Activated CD4-positive, alpha-beta T cell treated with anti-CD3 and anti-CD28 coated beads, Interleukin-2, amount 50 U/mL, for 48 hours (primary cell): ENCODE data around the gene GNL1.
"Not testable (repeated sequence)": the region's sequence is repeated elsewhere in the genome, so short reads cannot be mapped to it uniquely, and the experiment has no call there.

Source experiments
- DNase-seq, 2 experiments: peaks; one replicate each; pipeline ENCODE4 v3.0.0-alpha.2; 2020

The GNL1 gene

DNA sequence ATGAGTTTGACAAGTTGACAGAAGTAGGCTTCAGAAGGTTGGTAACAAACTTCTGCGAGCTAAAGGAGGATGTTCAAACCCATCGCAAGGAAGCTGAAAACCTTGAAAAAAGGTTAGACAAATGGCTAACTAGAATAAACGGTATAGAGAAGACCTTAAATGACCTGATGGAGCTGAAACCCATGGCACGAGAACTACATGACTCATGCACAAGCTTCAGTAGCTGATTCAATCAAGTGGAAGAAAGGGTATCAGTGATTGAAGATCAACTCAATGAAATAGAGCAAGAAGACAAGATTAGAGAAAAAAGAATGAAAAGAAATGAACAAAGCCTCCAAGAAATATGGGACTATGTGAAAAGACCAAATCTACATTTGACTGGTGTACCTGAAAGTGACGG lies 34.3 kb downstream of the GNL1 start:
- DNase-seq, result not testable (repeated sequence)

DNA sequence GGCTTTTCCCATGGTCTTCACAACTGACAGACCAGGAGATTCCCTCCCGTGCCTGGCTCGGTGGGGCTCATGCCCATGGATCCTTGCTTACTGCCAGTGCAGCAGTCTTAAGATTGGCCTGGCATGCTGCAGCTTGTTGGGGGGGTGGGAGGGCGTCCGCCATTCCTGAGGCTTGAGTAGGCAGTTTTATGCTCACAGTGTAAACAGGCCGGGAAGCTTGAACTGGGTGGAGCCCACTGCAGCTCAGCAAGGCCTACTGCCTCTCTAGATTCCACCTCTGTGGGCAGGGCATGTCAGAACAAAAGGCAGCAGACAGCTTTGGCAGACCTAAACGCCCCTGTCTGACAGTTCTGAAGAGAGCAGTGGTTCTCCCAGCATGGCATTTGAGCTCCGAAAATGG lies 35.2 kb downstream of the GNL1 start:
- not testable (repeated sequence) for DNase-seq

DNA sequence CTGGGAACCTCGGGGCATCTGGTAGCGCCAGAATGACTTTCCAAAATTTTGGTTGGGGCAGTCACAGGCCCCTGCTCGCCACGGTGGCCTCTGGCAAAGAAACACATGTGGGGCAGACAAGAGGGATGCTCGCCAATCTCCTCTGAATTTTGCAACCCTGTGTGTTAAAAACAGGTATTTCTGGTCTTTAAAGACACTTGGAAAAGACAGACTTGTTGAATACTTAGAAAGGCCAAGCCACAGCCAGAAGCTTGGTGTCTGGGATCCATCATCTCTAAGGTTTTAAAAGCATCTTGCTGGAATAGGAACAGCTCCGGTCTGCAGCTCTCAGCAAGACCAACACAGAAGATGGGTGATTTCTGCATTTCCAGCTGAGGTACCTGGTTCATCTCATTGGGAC lies 35.8 kb downstream of the GNL1 start:
- peak in 1 of 2 experiments; percentile 1 for DNase-seq

DNA sequence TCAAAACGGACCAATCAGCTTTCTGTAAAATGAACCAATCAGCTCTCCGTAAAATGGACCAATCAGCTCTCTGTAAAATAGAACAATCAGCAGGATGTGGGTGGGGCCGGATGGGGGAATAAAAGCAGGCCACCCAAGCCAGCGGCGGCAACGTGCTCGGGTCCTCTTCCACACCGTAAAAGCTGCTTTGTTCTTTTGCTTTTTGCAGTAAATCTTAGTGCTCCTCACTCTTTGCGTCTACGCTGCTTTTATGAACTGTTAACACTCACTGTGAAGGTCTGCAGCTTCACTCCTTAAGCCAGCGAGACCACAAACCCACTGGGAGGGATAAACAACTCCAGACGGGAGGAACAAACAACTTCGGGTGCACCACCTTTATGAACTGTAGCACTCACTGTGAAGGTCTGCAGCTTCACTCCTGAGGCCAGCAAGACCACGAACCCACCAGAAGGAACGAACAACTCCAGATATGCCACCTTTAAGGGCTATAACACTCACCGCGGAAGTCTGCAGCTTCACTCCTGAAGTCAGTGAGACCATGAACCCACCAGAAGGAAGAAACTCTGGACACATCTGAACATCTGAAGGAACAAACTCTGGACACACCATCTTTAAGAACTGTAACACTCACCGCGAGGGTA lies 37.7 kb downstream of the GNL1 start:
- DNase-seq, result peak; percentile 37 to 54

DNA sequence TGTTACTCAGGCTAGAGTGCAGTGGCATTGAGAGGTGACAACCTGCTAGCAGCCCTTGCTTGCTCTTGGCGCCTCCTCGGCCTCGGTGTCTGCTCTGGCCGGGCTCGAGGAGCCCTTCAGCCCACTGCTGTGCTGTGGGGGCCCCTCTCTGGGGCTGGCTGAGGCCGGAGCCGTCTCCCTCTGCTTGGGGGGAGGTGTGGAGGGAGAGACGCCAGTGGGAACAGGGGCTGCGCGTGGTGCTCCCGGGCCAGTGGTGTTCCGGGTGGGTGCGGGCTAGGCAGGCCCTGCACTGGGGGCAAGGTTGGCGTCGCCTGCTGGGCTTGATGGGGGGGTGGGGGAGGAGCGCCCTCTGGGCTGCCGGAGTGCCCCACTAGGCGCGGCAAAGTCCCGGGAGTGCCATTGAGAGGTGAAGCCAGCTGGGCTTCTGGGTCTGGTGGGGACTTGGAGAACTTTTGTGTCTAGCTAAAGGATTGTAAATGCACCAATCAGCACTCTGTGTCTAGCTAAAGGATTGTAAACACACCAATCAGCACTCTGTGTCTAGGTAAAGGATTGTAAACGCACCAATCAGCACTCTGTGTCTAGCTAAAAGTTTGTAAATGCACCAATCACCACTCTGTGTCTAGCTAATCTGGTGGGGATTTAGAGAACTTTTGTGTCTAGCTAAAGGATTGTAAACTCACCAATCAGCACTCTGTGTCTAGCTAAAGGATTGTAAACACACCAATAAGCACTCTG lies 38.4 kb downstream of the GNL1 start:
- DNase-seq, result peak in 1 of 2 experiments; percentile 2

DNA sequence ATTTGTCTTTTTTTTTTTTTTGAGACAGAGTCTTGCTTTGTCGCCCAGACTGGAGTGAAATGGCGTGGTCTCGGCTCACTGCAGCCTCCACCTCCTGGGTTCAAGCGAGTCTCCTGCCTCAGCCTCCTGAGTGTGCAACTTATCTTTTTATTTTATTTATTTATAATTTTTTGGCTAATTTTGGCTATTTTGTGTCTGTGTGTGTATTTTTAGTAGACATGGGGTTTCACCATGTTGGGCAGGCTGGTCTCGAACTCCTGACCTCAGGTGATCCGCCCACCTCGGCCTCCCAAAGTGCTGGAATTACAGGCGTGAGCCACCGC lies 39.6 kb downstream of the GNL1 start:
- not testable (repeated sequence) for DNase-seq

DNA sequence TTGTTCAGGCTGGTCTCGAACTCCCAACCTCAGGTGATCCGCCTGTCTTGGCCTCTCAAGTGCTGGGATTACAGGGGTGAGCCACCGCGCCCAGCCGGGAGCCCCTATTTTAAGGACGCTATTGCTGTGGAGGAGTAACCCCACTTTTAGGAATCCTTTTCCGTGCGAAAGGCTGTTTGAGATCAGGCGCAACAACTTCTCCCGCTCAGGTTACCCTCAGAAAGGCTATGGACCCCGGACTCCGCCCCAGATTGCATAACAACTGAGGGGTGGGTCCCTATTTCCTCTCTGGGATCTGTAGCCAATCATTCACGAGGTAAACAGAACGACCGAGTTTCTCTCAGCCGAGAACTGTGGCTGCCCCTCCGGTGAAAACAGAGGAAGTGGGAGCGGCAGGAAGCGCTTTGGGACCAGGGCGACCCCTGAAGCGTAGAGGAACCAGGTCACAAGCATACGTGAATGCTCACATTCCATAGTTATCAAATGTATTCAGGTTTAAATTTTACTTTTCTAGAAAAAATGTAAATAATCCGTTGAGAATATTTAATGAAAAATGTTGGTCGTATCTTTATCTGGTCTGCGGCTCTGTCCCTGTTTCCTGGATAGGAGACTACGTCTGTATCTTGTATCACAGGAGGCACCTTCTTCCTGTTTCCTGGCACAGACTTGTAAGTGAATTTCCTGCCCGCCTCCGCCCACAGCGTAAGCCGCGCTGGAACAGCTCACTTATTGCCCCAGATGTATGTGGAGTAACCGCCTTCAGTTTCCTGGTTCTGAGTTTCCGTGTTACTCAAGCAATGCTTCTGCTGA lies 40.1 kb downstream of the GNL1 start:
- DNase-seq, result peak; percentile 90 to 93

DNA sequence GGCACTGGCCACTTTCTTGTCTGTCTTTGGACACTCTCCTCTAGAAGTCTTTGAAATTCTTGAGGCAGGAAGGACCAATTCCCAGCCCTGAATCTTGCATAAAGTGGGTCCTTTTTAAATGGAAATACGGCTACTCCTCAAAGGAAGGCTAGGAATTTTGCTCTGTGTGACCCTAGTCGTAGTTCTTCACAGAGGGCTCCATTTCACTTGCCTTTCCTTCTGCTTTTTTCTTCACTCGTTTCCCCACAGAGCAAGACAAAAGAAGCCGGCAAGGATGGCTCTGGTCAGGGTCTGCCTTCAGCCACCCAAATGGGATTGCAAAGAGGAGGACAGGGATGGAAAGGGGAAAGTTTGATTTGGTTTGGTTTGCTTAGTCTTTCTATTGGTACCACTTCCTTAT lies 41.2 kb downstream of the GNL1 start:
- no peak for DNase-seq

DNA sequence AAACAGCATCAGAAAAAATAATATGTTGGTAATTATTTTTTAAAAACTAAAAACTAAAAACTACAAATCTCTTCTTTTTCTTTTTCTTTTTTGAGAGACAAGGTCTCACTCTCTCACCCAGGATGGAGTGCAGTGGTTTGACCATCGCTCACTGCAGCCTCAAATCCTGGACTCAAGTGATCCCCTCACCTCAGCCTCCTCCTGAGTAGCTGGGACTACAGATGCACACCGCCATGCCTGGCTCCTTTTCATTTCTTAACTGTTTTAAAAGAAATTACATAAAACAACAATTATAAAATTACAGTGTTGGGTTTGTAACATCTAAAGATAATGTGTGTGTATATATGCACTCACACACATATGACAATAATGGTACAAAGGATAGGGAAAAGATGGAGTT lies 42.8 kb downstream of the GNL1 start:
- peak in 1 of 2 experiments; percentile 1 for DNase-seq

DNA sequence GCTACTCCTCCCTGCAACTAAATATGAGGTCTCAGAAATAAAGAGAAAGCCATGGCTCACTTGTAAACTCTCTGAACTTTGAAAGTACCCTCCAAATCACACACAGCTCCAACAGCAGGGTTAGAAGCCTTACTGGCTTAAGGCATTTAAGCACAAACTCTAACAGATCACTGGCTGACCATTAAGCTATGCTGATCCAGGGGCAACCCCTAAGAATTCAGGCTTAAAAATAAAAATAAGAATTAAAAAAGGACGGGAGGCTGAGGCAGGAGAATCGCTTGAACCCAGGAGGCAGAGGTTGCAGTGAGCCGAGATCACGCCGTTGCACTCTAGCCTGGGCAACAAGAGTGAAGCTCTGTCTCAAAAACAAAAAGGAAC lies 45.1 kb downstream of the GNL1 start:
- peak in 1 of 2 experiments; percentile 3 for DNase-seq

DNA sequence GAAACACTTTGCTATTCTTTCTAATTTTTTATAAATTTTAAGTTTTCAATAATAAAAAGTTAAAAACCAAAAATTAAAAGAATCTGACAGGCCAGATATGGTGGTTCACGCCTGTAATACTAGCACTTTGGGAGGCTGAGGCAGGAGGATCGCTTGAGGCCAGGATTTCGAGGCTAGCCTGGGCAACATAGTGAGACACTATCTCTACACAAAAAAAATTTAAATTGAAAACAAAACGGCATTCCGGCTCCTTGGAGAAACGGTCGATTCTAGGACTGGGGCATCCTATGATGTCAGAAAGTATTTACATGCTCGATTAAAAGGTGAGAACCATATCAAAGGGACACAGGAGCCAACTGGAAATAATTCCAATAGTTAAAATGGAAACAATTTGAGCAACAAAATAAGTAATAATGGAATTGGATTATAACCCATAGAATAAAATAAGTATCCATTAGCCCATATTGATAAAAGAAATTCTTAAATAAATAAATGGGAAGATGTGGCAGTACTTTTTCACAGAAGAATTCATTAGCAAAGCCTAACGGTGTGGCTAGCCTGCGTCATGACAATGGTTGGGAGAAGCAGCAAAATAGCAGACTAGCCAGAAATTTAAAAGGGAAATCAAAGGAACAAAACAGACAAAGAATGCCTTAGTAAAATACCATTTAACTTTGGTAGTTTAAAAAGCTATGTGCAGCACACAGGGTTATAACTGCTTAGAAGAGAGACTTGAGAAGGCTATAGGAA lies 45.7 kb downstream of the GNL1 start:
- DNase-seq, result peak in 1 of 2 experiments; percentile 2

DNA sequence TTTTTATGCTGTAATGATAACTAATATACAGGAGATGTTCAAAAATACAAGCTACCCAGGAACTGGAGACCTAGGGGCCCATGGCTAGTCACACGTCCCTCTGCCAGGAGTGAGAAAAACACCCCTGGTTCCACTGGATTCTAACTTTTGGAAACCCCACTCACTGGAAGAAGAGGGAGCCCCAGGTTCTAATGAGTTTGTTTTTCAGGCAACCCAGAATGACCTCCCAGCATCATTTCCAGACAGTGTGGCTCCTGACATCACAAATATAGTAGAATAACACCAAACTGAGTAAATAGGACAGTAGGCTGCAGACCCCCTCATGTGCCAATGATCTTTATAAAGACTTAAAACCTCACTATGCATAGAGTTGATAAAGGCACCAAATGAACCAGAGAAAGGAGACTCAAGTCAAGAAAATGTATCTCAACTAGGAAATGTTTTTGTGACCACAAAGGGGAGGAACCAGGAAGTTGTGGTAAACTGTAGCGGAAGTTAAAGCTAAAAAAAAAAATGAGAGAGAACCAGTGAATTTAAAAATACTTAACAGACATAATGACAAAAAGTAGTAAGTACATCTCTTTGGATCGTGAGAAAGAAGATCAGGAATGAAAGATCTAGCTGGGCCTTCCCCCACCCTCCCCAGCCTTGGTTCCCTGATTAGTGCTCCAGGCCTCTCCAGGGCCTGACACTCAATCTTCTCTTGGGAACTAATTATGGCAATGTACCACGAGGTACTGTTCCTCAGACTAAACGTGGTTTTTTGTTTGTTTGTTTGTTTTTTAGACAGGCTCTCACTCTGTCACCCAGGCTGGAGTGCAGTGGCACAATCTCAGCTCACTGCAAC lies 47.2 kb downstream of the GNL1 start:
- peak in 1 of 2 experiments; percentile 34 for DNase-seq

DNA sequence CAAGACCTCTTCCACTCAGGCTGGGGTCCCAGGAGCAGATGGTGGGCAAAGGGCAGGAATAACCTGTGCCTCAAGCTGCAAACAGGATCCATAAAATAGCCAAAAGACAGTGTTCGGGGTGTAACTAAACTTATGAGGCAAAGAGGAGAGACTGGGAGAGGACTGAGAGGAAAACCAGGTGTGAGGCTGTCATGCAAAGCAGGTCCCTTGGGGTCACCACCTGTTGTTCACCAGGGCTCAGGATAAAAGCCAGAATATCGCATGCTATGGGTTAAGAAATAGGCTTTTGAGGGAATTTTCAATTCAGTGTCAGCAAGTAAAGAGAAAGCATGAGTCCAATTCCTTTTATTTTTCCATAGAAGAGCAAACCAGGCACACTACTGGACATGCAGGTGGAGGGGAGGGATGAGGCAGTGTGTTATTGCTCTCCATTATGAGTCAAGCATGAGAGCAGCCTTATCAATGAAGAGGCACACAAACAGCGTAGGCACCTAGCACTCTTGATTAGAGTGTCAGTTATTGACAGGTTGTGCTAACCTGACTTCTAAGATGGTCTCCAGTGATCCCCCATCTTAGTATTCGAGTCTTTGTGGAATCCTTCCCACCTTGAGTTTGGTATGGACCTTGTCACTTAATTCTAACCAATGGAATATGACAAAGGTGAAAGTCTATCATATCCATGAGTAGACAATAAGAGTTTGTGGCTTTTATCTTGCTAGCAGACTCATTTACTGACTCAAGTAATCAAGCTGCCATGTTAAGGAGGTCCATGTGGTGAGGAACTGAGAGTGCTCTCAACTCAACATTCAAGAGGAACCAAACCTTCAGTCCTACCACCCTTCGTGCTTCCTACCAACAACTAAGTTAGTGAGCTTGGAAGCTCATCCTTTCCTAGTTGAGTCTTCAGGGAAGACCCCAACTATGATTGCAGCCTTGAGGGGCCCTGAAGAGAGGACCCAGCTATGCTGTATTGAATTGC lies 48.2 kb downstream of the GNL1 start:
- peak in 1 of 2 experiments; percentile 6 for DNase-seq

DNA sequence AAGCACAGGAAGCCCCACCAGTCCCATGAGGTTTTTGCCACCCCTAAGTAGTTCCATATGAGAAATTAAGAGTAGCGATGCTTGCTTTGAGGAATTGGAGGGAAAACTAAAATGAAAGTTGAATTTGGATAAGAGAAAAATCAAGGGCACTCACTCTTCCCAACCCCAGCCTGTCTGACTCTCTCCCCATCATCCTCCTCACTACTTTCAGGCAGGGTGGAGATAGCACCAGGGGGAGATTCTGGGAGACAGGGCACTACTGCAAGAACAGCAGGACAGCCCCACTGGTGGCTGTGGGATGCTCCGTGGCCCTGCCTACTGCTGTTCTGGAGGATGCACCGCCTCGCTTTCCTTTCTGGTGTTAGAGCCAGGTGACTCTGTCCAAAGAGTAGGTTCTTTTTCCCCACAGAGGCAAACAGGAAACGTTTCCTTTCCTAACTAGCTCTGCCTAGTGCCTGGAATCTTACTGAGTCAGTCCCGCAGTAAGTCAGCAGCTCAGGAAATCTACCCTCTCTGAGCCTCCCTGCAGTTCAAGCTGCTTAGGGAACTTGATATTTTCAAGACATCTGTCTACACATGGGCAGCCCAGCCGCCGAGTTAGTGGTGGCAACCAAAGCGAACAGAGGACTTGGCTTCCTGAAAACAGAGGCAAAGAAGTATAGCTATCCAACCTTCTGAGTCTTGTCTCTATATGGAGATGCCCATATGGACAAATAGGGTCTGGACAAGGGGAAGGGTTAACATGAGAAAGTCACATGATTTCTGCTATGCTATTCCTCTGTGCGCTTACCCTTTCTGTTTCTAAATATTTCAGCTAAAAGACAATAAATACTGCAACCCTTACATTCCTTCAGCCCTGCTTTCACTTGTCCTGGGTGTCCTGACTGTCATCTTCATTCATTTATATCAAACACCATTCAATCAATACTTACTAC lies 55.6 kb downstream of the GNL1 start:
- peak in 1 of 2 experiments; percentile 33 for DNase-seq

DNA sequence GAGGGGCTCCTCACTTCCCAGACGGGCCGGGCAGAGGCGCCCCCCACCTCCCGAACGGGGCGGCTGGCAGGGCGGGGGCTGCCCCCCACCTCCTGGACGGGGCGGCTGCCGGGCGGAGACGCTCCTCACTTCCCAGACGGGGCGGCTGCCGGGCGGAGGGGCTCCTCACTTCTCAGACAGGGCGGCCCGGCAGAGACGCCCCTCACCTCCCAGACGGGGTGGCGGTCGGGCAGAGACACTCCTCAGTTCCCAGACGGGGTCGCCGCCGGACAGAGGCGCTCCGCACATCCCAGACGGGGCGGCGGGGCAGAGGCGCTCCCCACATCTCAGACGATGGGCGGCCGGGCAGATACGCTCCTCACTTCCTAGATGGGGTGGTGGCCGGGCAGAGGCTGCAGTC lies 57.6 kb downstream of the GNL1 start:
- DNase-seq, result not testable (repeated sequence)

DNA sequence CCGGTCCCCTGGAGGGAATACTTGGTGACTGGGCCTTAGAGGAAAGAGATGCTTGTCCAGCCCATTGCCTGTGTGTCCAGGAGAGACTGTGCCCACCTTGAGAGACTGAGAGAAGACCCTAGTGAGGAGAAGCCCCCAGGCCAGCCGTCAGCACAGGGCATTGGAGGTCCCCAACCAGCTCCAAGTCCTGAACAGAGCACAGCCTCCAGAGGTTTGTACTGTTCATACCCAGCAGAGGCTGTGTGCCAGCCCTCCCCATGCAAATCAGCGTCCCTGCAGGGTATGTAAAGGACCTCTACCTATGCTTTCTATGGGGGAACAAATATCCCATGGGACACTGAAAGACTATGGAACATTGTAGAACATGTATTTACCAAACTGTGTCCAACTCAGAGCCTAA lies 58.6 kb downstream of the GNL1 start:
- DNase-seq, result no peak

DNA sequence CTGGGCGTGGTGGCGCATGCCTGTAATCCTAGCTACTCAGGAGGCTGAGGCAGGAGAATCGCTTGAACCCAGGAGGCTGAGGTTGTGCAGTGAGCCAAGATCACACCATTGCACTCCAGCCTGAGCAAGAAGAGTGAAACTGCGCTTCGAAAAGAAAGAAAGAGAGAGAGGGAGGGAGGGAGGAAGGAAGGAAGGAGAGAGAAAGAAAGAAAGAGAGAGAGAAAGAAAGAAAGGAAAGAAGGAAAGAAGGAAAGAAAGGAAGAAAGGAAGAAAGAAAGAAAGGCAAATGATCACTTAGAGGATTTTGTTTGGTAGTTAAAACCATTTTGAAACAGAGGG lies 59.1 kb downstream of the GNL1 start:
- not testable (repeated sequence) for DNase-seq

DNA sequence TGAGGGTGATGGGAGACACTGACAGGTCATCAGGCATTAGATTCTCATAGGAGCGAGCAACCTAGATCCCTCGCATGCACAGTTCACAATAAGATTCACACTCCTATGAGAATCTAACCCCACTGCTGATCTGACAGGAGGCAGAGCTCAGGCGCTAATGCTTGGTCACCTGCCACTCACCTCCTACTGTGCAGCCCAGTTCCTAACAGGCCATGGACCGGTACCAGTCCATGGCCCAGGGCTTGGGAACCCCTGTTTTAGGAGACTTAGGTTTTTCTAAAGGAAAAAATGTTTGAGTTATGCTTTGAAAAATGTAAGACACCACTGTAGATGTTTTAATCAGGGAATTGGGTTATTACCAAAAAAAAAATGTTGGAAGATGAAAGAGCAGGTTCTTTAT lies 60.3 kb downstream of the GNL1 start:
- DNase-seq, result no peak

DNA sequence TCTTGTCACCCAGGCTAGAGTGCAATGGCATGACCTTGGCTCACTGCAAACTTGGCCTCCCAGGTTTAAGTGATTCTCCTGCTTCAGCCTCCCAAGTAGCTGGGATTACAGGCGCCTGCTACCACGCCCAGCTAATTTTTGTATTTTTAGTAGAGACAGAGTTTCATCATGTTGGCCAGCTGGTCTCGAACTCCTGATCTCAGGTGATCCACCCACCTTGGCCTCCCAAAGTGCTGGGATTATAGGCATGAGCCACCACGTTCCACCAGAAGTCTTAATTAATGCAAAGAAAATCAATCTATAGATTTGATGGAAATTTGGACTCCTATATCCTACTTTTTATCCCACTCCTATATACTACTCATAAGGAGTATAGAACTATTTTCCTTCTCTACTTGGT lies 61.2 kb downstream of the GNL1 start:
- peak in 1 of 2 experiments; percentile 27 for DNase-seq
